ENCODE data around the gene SARM1.

The SARM1 gene

GRCh38 chr17:28371245-28372202, at the start of gene SARM1:
Gene SARM1 (plus strand): TSS chr17:28371694. CDS start chr17:28372033, 339 bp downstream.
- no peaks in the 10 kb centered on the region for H3K9me3 Mint-ChIP-seq (ENCODE audit: low read depth)
- peaks cover 23% of the 10 kb centered on the region for H3K4me1 Mint-ChIP-seq (ENCODE audit: low read depth)
- H3K27me3 Mint-ChIP-seq: no peaks in the 10 kb centered on the region
- peak within 1 kb of the TSS; percentile 92 for H3K27ac Mint-ChIP-seq
- H3K36me3 Mint-ChIP-seq: peaks cover 7% of the 10 kb centered on the region
- peak within 1 kb of the TSS; percentile 95 for H3K4me3 Mint-ChIP-seq

GRCh38 chr17:28324267-28324745, 47.2 kb upstream of the SARM1 start:
- Mint-ChIP-seq H3K9me3 (ENCODE audit: low read depth) (no peaks in the 10 kb centered on the region), H3K36me3 (peaks cover 14% of the 10 kb centered on the region), H3K27me3 (no peaks in the 10 kb centered on the region), H3K4me1 (ENCODE audit: low read depth) (peaks cover 20% of the 10 kb centered on the region), H3K27ac (no peak overlapping the region), H3K4me3 (no peak overlapping the region)

GRCh38 chr17:28324781-28325180, 46.7 kb upstream of the SARM1 start:
- H3K27me3 Mint-ChIP-seq: no peaks in the 10 kb centered on the region
- peaks cover 14% of the 10 kb centered on the region for H3K36me3 Mint-ChIP-seq
- H3K4me1 Mint-ChIP-seq (ENCODE audit: low read depth): peaks cover 18% of the 10 kb centered on the region
- H3K9me3 Mint-ChIP-seq (ENCODE audit: low read depth): no peaks in the 10 kb centered on the region
- no peak overlapping the region for H3K27ac Mint-ChIP-seq
- H3K4me3 Mint-ChIP-seq: no peak overlapping the region

- H3K27ac Mint-ChIP-seq: no peak overlapping the region
- H3K4me1 Mint-ChIP-seq (ENCODE audit: low read depth): peaks cover 14% of the 10 kb centered on the region
- H3K4me3 Mint-ChIP-seq: no peak overlapping the region
- H3K36me3 Mint-ChIP-seq: peaks cover 14% of the 10 kb centered on the region
- H3K27me3 Mint-ChIP-seq: no peaks in the 10 kb centered on the region
- no peaks in the 10 kb centered on the region for H3K9me3 Mint-ChIP-seq (ENCODE audit: low read depth)
Measured at GRCh38 chr17:28325211-28325610, 46.3 kb upstream of the SARM1 start.

- H3K27ac Mint-ChIP-seq: no peak overlapping the region
- H3K4me3 Mint-ChIP-seq: no peak overlapping the region
- no peaks in the 10 kb centered on the region for H3K27me3 Mint-ChIP-seq
- peaks cover 8% of the 10 kb centered on the region for H3K36me3 Mint-ChIP-seq
- H3K4me1 Mint-ChIP-seq (ENCODE audit: low read depth): peaks cover 7% of the 10 kb centered on the region
- no peaks in the 10 kb centered on the region for H3K9me3 Mint-ChIP-seq (ENCODE audit: low read depth)
Measured at GRCh38 chr17:28326114-28326513, 45.4 kb upstream of the SARM1 start.

- H3K27me3 Mint-ChIP-seq: no peaks in the 10 kb centered on the region
- no peaks in the 10 kb centered on the region for H3K9me3 Mint-ChIP-seq (ENCODE audit: low read depth)
- no peak overlapping the region for H3K27ac Mint-ChIP-seq
- H3K36me3 Mint-ChIP-seq: peaks cover 8% of the 10 kb centered on the region
- H3K4me3 Mint-ChIP-seq: no peak overlapping the region
- peaks cover 8% of the 10 kb centered on the region for H3K4me1 Mint-ChIP-seq (ENCODE audit: low read depth)
Measured at GRCh38 chr17:28327031-28327607, 44.4 kb upstream of the SARM1 start.

GRCh38 chr17:28327709-28328108, 43.8 kb upstream of the SARM1 start:
- Mint-ChIP-seq H3K36me3 (peaks cover 4% of the 10 kb centered on the region), H3K27me3 (no peaks in the 10 kb centered on the region), H3K4me1 (ENCODE audit: low read depth) (peaks cover 11% of the 10 kb centered on the region), H3K4me3 (no peak overlapping the region), H3K27ac (no peak overlapping the region), H3K9me3 (ENCODE audit: low read depth) (no peaks in the 10 kb centered on the region)

- H3K36me3 Mint-ChIP-seq: peaks cover 4% of the 10 kb centered on the region
- H3K27me3 Mint-ChIP-seq: no peaks in the 10 kb centered on the region
- H3K4me1 Mint-ChIP-seq (ENCODE audit: low read depth): peaks cover 12% of the 10 kb centered on the region
- H3K9me3 Mint-ChIP-seq (ENCODE audit: low read depth): no peaks in the 10 kb centered on the region
- H3K27ac Mint-ChIP-seq: no peak overlapping the region
- H3K4me3 Mint-ChIP-seq: no peak overlapping the region
Measured at GRCh38 chr17:28328325-28328724, 43.2 kb upstream of the SARM1 start.

- Mint-ChIP-seq H3K27ac (no peak overlapping the region), H3K4me1 (ENCODE audit: low read depth) (peaks cover 29% of the 10 kb centered on the region), H3K4me3 (no peak overlapping the region), H3K9me3 (ENCODE audit: low read depth) (no peaks in the 10 kb centered on the region), H3K36me3 (peaks cover 4% of the 10 kb centered on the region), H3K27me3 (no peaks in the 10 kb centered on the region)
Measured at GRCh38 chr17:28330671-28331070, 40.8 kb upstream of the SARM1 start.

- H3K4me3 Mint-ChIP-seq: no peak overlapping the region
- no peak overlapping the region for H3K27ac Mint-ChIP-seq
- H3K9me3 Mint-ChIP-seq (ENCODE audit: low read depth): no peaks in the 10 kb centered on the region
- H3K27me3 Mint-ChIP-seq: no peaks in the 10 kb centered on the region
- peaks cover 3% of the 10 kb centered on the region for H3K36me3 Mint-ChIP-seq
- peaks cover 40% of the 10 kb centered on the region for H3K4me1 Mint-ChIP-seq (ENCODE audit: low read depth)
Measured at GRCh38 chr17:28331891-28332420, 39.5 kb upstream of the SARM1 start.

- Mint-ChIP-seq H3K27me3 (no peaks in the 10 kb centered on the region), H3K27ac (no peak overlapping the region), H3K9me3 (ENCODE audit: low read depth) (no peaks in the 10 kb centered on the region), H3K36me3 (peaks cover 5% of the 10 kb centered on the region), H3K4me1 (ENCODE audit: low read depth) (peaks cover 45% of the 10 kb centered on the region), H3K4me3 (no peak overlapping the region)
Measured at GRCh38 chr17:28333083-28333746, 38.3 kb upstream of the SARM1 start.

- peak overlapping the region; percentile 79 for H3K27ac Mint-ChIP-seq
- peak overlapping the region; percentile 96 for H3K4me3 Mint-ChIP-seq
- no peaks in the 10 kb centered on the region for H3K27me3 Mint-ChIP-seq
- peaks cover 50% of the 10 kb centered on the region for H3K4me1 Mint-ChIP-seq (ENCODE audit: low read depth)
- no peaks in the 10 kb centered on the region for H3K9me3 Mint-ChIP-seq (ENCODE audit: low read depth)
- peaks cover 2% of the 10 kb centered on the region for H3K36me3 Mint-ChIP-seq
Measured at GRCh38 chr17:28334171-28334570, 37.3 kb upstream of the SARM1 start.

- no peaks in the 10 kb centered on the region for H3K9me3 Mint-ChIP-seq (ENCODE audit: low read depth)
- H3K4me1 Mint-ChIP-seq (ENCODE audit: low read depth): peaks cover 54% of the 10 kb centered on the region
- peak overlapping the region; percentile 96 for H3K4me3 Mint-ChIP-seq
- no peaks in the 10 kb centered on the region for H3K27me3 Mint-ChIP-seq
- H3K36me3 Mint-ChIP-seq: peaks cover 2% of the 10 kb centered on the region
- peak overlapping the region; percentile 79 for H3K27ac Mint-ChIP-seq
Measured at GRCh38 chr17:28334666-28335200, 36.8 kb upstream of the SARM1 start.

GRCh38 chr17:28335201-28335958, 36.1 kb upstream of the SARM1 start, which contains the start of the genes IFT20 and TNFAIP1:
Gene IFT20 (minus strand): TSS chr17:28335472. CDS start chr17:28331985, 3,487 bp downstream.
Gene TNFAIP1 (plus strand): TSS chr17:28335761. CDS start chr17:28339522, 3,761 bp downstream.
- H3K9me3 Mint-ChIP-seq (ENCODE audit: low read depth): no peaks in the 10 kb centered on the region

More at GRCh38 chr17:28335201-28335958, 36.1 kb upstream of the SARM1 start, which contains the start of the genes IFT20 and TNFAIP1:
- Mint-ChIP-seq H3K27me3 (no peaks in the 10 kb centered on the region), H3K36me3 (peaks cover 2% of the 10 kb centered on the region), H3K27ac (peak within 1 kb of the TSS; percentile 79), H3K4me1 (ENCODE audit: low read depth) (peaks cover 54% of the 10 kb centered on the region), H3K4me3 (peak within 1 kb of the TSS; percentile 96)

All from activated naive CD8-positive, alpha-beta T cell (primary cell).